SH-SY5Y (cell line): Measurements from ENCODE around the gene GREB1.

ENCODE experiments used
- GATA2 ChIP-seq: IDR thresholded peaks from 2 replicates; pipeline ENCODE4 v1.6.1; 2011; ENCODE audit warnings: mild to moderate bottlenecking, low read depth, low read length
- GATA3 ChIP-seq: IDR thresholded peaks from 2 replicates; pipeline ENCODE4 v1.6.1; 2011; ENCODE audit warnings: low read depth, mild to moderate bottlenecking, low read length, moderate library complexity

DNA sequence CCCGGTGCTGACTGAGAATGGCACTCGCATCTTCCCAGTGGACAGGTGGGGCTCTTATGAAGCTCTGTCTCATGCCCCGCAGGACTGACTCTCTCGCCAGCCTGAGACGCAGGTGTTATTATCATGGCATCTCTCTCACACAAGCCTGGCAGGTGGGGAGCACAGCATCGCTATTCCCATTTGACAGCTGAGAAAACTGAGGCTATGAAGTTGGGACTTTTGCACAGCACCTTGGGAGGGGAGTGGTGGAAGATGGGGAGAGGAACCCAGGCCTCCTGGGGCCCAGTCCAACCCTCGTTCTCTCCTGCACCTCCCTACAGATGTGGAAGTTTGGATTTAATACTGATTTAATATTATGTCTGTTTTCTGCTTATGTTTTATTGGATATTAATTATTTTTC is 145.2 kb downstream of the GREB1 start:
- TF ChIP-seq GATA3 = no peak
- no peak for TF ChIP-seq GATA2
